IMR-90 (cell line): Measurements from ENCODE around the gene SLC35F6. TPM values are rescaled to one million over a fixed set of nuclear protein-coding genes. Genes with fewer than 3 reads are reported as not detected.

Source experiments
- ATAC-seq: fragments of 200-7000 bp; cut with Tn5 transposase; 2 replicates; pipeline ENCODE4 v1.9.1; 2020; ENCODE audit warnings: low read depth, mild to moderate bottlenecking, moderate library complexity
- BruUV-seq: library from RNA; stranded (reverse); fragments of 400-500 nt; replicated peaks from 2 replicates; lab custom pipeline; 2021; lab: Mats Ljungman, UMichigan
- CTCF ChIA-PET: fragments of 300-600 bp; formaldehyde crosslinking; extraction: SDS; loops from one replicate; lab custom pipeline; 2021; ENCODE audit warnings: antibody characterized with exemption; lab: Yijun Ruan, JAX
- POLR2A ChIA-PET: fragments of 300-600 bp; sonication (Branson Sonifier 250); formaldehyde crosslinking; loops from one replicate; lab custom pipeline; 2022; ENCODE audit warnings: antibody characterized with exemption; ENCODE audit not compliant: unreplicated experiment; lab: Charles Lee
- DNase-seq: peaks from one replicate; pipeline ENCODE4 v3.0.0; 2013
- H2AFZ ChIP-seq: replicated peaks from 2 replicates; pipeline ENCODE3; 2013; ENCODE audit warnings: low read length, mild to moderate bottlenecking; ENCODE audit not compliant: poor library complexity
- H2AK5ac ChIP-seq: 2 replicates; pipeline ENCODE4 v1.6.1; 2013; ENCODE audit warnings: low read depth, low read length, inconsistent platforms
- H2AK9ac ChIP-seq: replicated peaks from 2 replicates; pipeline ENCODE3; 2013; ENCODE audit warnings: mild to moderate bottlenecking, low read depth, low read length, moderate library complexity; ENCODE audit not compliant: poor library complexity
- H2BK120ac ChIP-seq: 2 replicates; pipeline ENCODE4 v1.6.1; 2013; ENCODE audit warnings: low read depth, low read length, inconsistent platforms
- H2BK15ac ChIP-seq: 3 replicates; pipeline ENCODE4 v1.6.1; 2013; ENCODE audit warnings: low read depth, low read length, inconsistent platforms
- H2BK20ac ChIP-seq: 2 replicates; pipeline ENCODE4 v1.6.1; 2013; ENCODE audit warnings: low read depth, mild to moderate bottlenecking, inconsistent platforms, low read length, moderate library complexity
- H2BK5ac ChIP-seq: 2 replicates; pipeline ENCODE4 v1.6.1; 2013; ENCODE audit warnings: mild to moderate bottlenecking, low read depth, low read length, inconsistent platforms; ENCODE audit not compliant: poor library complexity, severe bottlenecking
- H3K14ac ChIP-seq: replicated peaks from 2 replicates; pipeline ENCODE4 v1.6.1; 2013; ENCODE audit warnings: low read depth, low read length, inconsistent platforms
- H3K18ac ChIP-seq: 2 replicates; pipeline ENCODE4 v1.6.1; 2013; ENCODE audit warnings: low read depth, low read length, control low read depth
- H3K23ac ChIP-seq: 2 replicates; pipeline ENCODE4 v1.6.1; 2013; ENCODE audit warnings: low read depth, low read length, inconsistent platforms
- H3K27ac ChIP-seq: 2 replicates; pipeline ENCODE4 v1.5.1; 2013; ENCODE audit warnings: mild to moderate bottlenecking, control low read depth, low read length; ENCODE audit not compliant: insufficient read depth
- H3K27me3 ChIP-seq: 2 replicates; pipeline ENCODE4 v1.6.1; 2013; ENCODE audit warnings: low read length; ENCODE audit not compliant: control insufficient read depth, insufficient read depth
- H3K36me3 ChIP-seq: 2 replicates; pipeline ENCODE4 v1.6.1; 2013; ENCODE audit warnings: low read length, mixed read lengths; ENCODE audit not compliant: control insufficient read depth, insufficient read depth
- H3K4ac ChIP-seq: 2 replicates; pipeline ENCODE4 v1.6.1; 2013; ENCODE audit warnings: low read depth, low read length, inconsistent platforms
- H3K4me1 ChIP-seq: 2 replicates; pipeline ENCODE4 v1.6.1; 2013; ENCODE audit warnings: low read length, mixed read lengths; ENCODE audit not compliant: control insufficient read depth, insufficient read depth
- H3K4me2 ChIP-seq: 2 replicates; pipeline ENCODE4 v1.6.1; 2013; ENCODE audit warnings: low read depth, mild to moderate bottlenecking, control low read depth, low read length, moderate library complexity
- H3K4me3 ChIP-seq: 2 replicates; pipeline ENCODE4 v1.5.1; 2013; ENCODE audit warnings: low read depth, mild to moderate bottlenecking, control low read depth, low read length, moderate library complexity; ENCODE audit not compliant: insufficient read depth
- H3K56ac ChIP-seq: 2 replicates; pipeline ENCODE4 v1.6.1; 2013; ENCODE audit warnings: low read length, inconsistent platforms; ENCODE audit not compliant: insufficient read depth; ENCODE audit errors: extremely low read depth
- H3K79me1 ChIP-seq, 2 experiments: 2 replicates each; pipeline ENCODE4 v1.6.1; 2013; ENCODE audit warnings: low read length in 2 of 2, inconsistent platforms in 1 of 2, low read depth in 1 of 2
- H3K9ac ChIP-seq: 2 replicates; pipeline ENCODE4 v1.6.1; 2013; ENCODE audit warnings: low read depth, low read length, control low read depth
- H3K9me1 ChIP-seq: 2 replicates; pipeline ENCODE4 v1.6.1; 2013; ENCODE audit warnings: low read length, inconsistent platforms; ENCODE audit not compliant: insufficient read depth
- H3K9me3 ChIP-seq: 2 replicates; pipeline ENCODE4 v1.6.1; 2013; ENCODE audit warnings: low read length; ENCODE audit not compliant: control insufficient read depth, insufficient read depth
- H4K20me1 ChIP-seq: 2 replicates; pipeline ENCODE4 v1.6.1; 2013; ENCODE audit warnings: low read length, inconsistent platforms; ENCODE audit not compliant: insufficient read depth
- H4K5ac ChIP-seq: 2 replicates; pipeline ENCODE4 v1.6.1; 2013; ENCODE audit warnings: mild to moderate bottlenecking, low read depth, low read length, control low read depth
- H4K8ac ChIP-seq, 2 experiments: 2 replicates each; pipeline ENCODE4 v1.6.1; 2013; ENCODE audit warnings: low read depth in 2 of 2, low read length in 2 of 2, control low read depth in 1 of 2, inconsistent platforms in 1 of 2
- H4K91ac ChIP-seq: 2 replicates; pipeline ENCODE4 v1.6.1; 2013; ENCODE audit warnings: low read depth, low read length, inconsistent platforms; ENCODE audit not compliant: insufficient read depth
- CEBPB ChIP-seq: IDR thresholded peaks from 2 replicates; pipeline ENCODE4 v1.6.1; 2012; ENCODE audit warnings: low read depth, low read length, improper control_type of control experiment
- FOS ChIP-seq: fragments of 150-350 bp; IDR thresholded peaks from 2 replicates; pipeline ENCODE4 v1.6.1; 2016; ENCODE audit warnings: low read depth, low read length
- WGBS, 2 experiments: methylation state at CpG; one replicate each; pipeline versions ENCODE4 v1.1.5 to v1.1.7; 2013; ENCODE audit warnings: missing lambda C conversion rate in 2 of 2; ENCODE audit not compliant: insufficient read length in 1 of 2; ENCODE audit errors: extremely low coverage in 2 of 2; 5-methylcytosine and 5-hydroxymethylcytosine counted together
- dilution Hi-C: fragments of 300-500 bp; cut with HindIII; formaldehyde crosslinking; loops from one replicate; pipeline ENCODE4 v1.14.3; 2018; ENCODE audit warnings: low sequenced_read_pairs; ENCODE audit not compliant: unreplicated experiment
- in situ Hi-C: fragments of 300-500 bp; cut with MboI; formaldehyde crosslinking; loops from 3 replicates; pipeline ENCODE4 v1.14.3; 2019; ENCODE audit warnings: low sequenced_read_pairs, inconsistent platforms, mixed read lengths
- intact Hi-C: fragments of 100-400 bp; cut with micrococcal nuclease; formaldehyde crosslinking; loops from 2 replicates; pipeline ENCODE4 v1.10.0; 2022
- polyA plus RNA-seq, 3 experiments: library from polyadenylated mRNA; depleted of rRNA; stranded (reverse); fragments of >200 nt; gene quantifications; 2 replicates each; pipeline ENCODE4 v1.2.3, GENCODE V29; 2012; ENCODE audit warnings: low replicate concordance in 1 of 3
- total RNA-seq: library from RNA; depleted of rRNA; stranded (reverse); fragments of >200 nt; gene quantifications from 2 replicates; pipeline ENCODE4 v1.2.3, GENCODE V29; 2012

The SLC35F6 gene
- total and polyA plus RNA-seq, 2 of the 4 experiments (the other 2 are of a cell fraction): 19.1 to 30.6 TPM

GRCh38 chr2:26722328-26722727, 41.8 kb upstream of the SLC35F6 start:
- dilution Hi-C loops: no loop called here
- CTCF ChIA-PET: no interaction called here
- Histone ChIP-seq H3K23ac (no peak overlapping the region), H4K5ac (no peak overlapping the region), H2BK5ac (no peak overlapping the region), H2AK9ac (no peak overlapping the region), H3K9me1 (peaks cover 14% of the 10 kb centered on the region), H2BK15ac (no peak overlapping the region), H3K36me3 (no peaks in the 10 kb centered on the region), H3K4me2 (no peak overlapping the region), H3K4me3 (no peak overlapping the region), H3K56ac (no peak overlapping the region), H4K20me1 (no peaks in the 10 kb centered on the region), H3K4me1 (peaks cover 15% of the 10 kb centered on the region), H2AFZ (no peak overlapping the region), H2BK120ac (no peak overlapping the region), H3K4ac (no peak overlapping the region), H2AK5ac (no peak overlapping the region), H3K14ac (no peak overlapping the region), H3K27me3 (no peaks in the 10 kb centered on the region), H3K9me3 (no peaks in the 10 kb centered on the region), H3K18ac (no peak overlapping the region), H3K27ac (no peak overlapping the region), H4K91ac (no peak overlapping the region), H4K8ac (no peak overlapping the region), H3K9ac (no peak overlapping the region), H2BK20ac (no peak overlapping the region), H3K79me1 (no peaks in the 10 kb centered on the region)
- ATAC-seq (no peak), DNase-seq (no peak)
- POLR2A ChIA-PET: no interaction called here
- TF ChIP-seq FOS: no peak
- no peak for TF ChIP-seq CEBPB
- WGBS, 2 experiments: no CpG with 5 or more reads among the region's 1 CpG
- intact Hi-C loops: no loop called here
- in situ Hi-C loops: no loop called here
- BruUV-seq: no TSS peak
